Measurements from ENCODE around the gene FAM161B.

FAM161B gene

GRCh38 chr14:73961192-73961591, 11.3 kb upstream of the FAM161B start:
- TF ChIP-seq CTCF (conservative IDR thresholded peaks at IDR 0.05; ENCODE audit: low read depth, low read length): no peak
- no peak for DNase-seq (ENCODE audit: low read depth)
- H3K4me3 ChIP-seq (ENCODE audit: low read depth, low read length): no peak overlapping the region

- no peak overlapping the region for H3K4me3 ChIP-seq (ENCODE audit: low read depth, low read length)
- no peak for DNase-seq (ENCODE audit: low read depth)
- TF ChIP-seq CTCF (conservative IDR thresholded peaks at IDR 0.05; ENCODE audit: low read depth, low read length): no peak
Measured at GRCh38 chr14:73958591-73958990, 8.7 kb upstream of the FAM161B start.

GRCh38 chr14:73955674-73956073, 5.8 kb upstream of the FAM161B start:
- DNase-seq (ENCODE audit: low read depth): no peak
- TF ChIP-seq CTCF (conservative IDR thresholded peaks at IDR 0.05; ENCODE audit: low read depth, low read length): no peak

GRCh38 chr14:73953731-73954130, 3.8 kb upstream of the FAM161B start:
- TF ChIP-seq CTCF (conservative IDR thresholded peaks at IDR 0.05; ENCODE audit: low read depth, low read length): no peak
- DNase-seq (ENCODE audit: low read depth): no peak

More at GRCh38 chr14:73955674-73956073, 5.8 kb upstream of the FAM161B start:
- no peak overlapping the region for H3K4me3 ChIP-seq (ENCODE audit: low read depth, low read length)

GRCh38 chr14:73945159-73945670, 4.7 kb downstream of the FAM161B start:
- H3K4me3 ChIP-seq (ENCODE audit: low read depth, low read length): no peak overlapping the region
- TF ChIP-seq CTCF (conservative IDR thresholded peaks at IDR 0.05; ENCODE audit: low read depth, low read length): no peak
- DNase-seq (ENCODE audit: low read depth): no peak

More at GRCh38 chr14:73953731-73954130, 3.8 kb upstream of the FAM161B start:
- no peak overlapping the region for H3K4me3 ChIP-seq (ENCODE audit: low read depth, low read length)

GRCh38 chr14:73944432-73945158, 5.3 kb downstream of the FAM161B start:
- no peak for TF ChIP-seq CTCF (conservative IDR thresholded peaks at IDR 0.05; ENCODE audit: low read depth, low read length)
- no peak for DNase-seq (ENCODE audit: low read depth)
- no peak overlapping the region for H3K4me3 ChIP-seq (ENCODE audit: low read depth, low read length)

- no peak overlapping the region for H3K4me3 ChIP-seq (ENCODE audit: low read depth, low read length)
- DNase-seq (ENCODE audit: low read depth): peak; percentile 80
- TF ChIP-seq CTCF (conservative IDR thresholded peaks at IDR 0.05; ENCODE audit: low read depth, low read length): no peak
Measured at GRCh38 chr14:73943083-73943482, 6.8 kb downstream of the FAM161B start.
